Esophagus squamous epithelium (tissue), 5 donors: ENCODE data around the gene TMEM11. TPM values are rescaled to one million over a fixed set of nuclear protein-coding genes. Genes with fewer than 3 reads are reported as not detected.

Experiments used
- DNase-seq: peaks from one replicate; lab custom pipeline; 2025; lab: John Stamatoyannopoulos, UW
- H3K27ac ChIP-seq, 4 donors: fragments of 200-600 bp; sonication (generic); one replicate each; pipeline ENCODE4 v1.5.1; 2016 to 2019; ENCODE audit warnings: mild to moderate bottlenecking in 1 of 4
- H3K27me3 ChIP-seq, 4 donors: fragments of 200-600 bp; sonication (generic); 1 replicate in 3 of 4; 2 replicates in 1 of 4; pipeline versions ENCODE4 v1.5.1 to v1.6.0; 2017 to 2021; ENCODE audit warnings: antibody characterized with exemption in 1 of 4
- H3K36me3 ChIP-seq, 3 donors: fragments of 200-600 bp; sonication (generic); one replicate each; pipeline ENCODE4 v1.5.1; 2016 to 2019
- H3K4me1 ChIP-seq, 3 donors: fragments of 200-600 bp; sonication (generic); one replicate each; pipeline ENCODE4 v1.5.1; 2017 to 2019
- H3K4me3 ChIP-seq, 4 donors: fragments of 200-600 bp; sonication (generic); 1 replicate in 3 of 4; 2 replicates in 1 of 4; pipeline ENCODE4 v1.5.1; 2016 to 2019; ENCODE audit warnings: mild to moderate bottlenecking in 2 of 4, moderate library complexity in 1 of 4
- H3K9me3 ChIP-seq, 3 donors: fragments of 200-600 bp; sonication (generic); one replicate each; pipeline ENCODE4 v1.5.1; 2016 to 2019
- CTCF ChIP-seq, 6 experiments: fragments of 450-650 bp in 4 of 6; fragments of 200-600 bp in 2 of 6; sonication (generic) in 2 of 6; IDR thresholded peaks; one replicate each; pipeline ENCODE4 v1.5.1; 2016 to 2019; ENCODE audit warnings: antibody characterized with exemption in 6 of 6, mild to moderate bottlenecking in 4 of 6, moderate library complexity in 4 of 6
- POLR2A ChIP-seq, 4 donors: fragments of 450-650 bp; IDR thresholded peaks; one replicate each; pipeline ENCODE4 v1.6.1; 2017; ENCODE audit warnings: antibody characterized with exemption in 4 of 4, mild to moderate bottlenecking in 4 of 4, moderate library complexity in 3 of 4
- WGBS, 2 donors: methylation state at CpG; one replicate each; pipeline ENCODE4 v1.1.5; 2018; 5-methylcytosine and 5-hydroxymethylcytosine counted together
- intact Hi-C: fragments of 100-400 bp; cut with DNase I; formaldehyde crosslinking; loops from one replicate; pipeline ENCODE4 v1.15.0; 2022
- total RNA-seq, 4 donors: library from RNA; depleted of rRNA; stranded (reverse); fragments of >200 nt; gene quantifications; one replicate each; pipeline ENCODE4 v1.1.0, GENCODE V29; 2016
- donor health status: DM: yes; HTN: yes; CAD: no.

TMEM11 gene
- total RNA-seq, 4 donors from 2014 or later, result 17.8 to 29.0 (median 20.2) TPM

DNA sequence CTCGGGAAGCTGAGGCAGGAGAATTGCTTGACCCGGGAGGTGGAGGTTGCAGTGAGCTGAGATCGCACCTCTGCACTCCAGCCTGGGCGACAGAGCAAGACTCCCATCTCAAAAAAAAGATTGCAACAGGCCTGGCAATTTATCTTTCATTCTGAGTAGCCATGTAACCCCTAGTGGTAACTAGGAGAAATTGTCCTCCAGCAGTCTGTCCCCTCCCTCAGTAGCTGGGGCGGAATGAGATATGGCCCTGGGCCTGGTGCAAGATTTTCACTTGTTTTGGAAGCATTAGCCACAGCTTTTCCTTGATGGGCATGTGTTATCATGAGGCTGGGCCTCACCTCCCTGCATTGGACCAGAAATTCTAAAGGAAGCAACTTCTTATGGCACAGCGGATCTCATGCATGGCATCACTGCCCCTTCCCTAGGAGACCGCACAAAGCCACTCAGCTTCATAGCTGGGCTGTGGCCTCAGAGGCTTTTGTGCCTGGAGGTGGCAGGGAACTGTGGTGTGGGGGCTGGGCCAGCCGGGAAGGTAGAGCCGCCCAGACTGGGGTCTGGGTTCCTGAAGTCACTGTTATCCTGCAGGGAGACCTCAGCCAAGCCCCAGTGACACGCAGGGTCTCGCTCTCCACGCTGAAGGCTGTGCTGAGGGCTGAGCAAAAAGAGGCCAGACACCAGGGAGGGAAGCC is 25.9 kb upstream of the TMEM11 start:
- WGBS, 2 donors, result 74 to 79% methylated on average over 5 to 8 of the region's 12 CpGs
- intact Hi-C loops, result no loop called here
- H3K36me3 ChIP-seq, result peaks cover 0 to 17% (median 0%) of the 10 kb centered on the region in 3 donors
- DNase-seq, result no peak
- H3K4me3 ChIP-seq, result no peak overlapping the region
- H3K4me1 ChIP-seq, result peaks cover 0 to 9% (median 0%) of the 10 kb centered on the region in 3 donors
- no peak overlapping the region for H3K27ac ChIP-seq
- no peaks in the 10 kb centered on the region for H3K27me3 ChIP-seq
- TF ChIP-seq POLR2A (IDR thresholded peaks at IDR 0.05), result no peak
- peak in 4 of 6 experiments; percentile 22 to 55 (median 38) for TF ChIP-seq CTCF (IDR thresholded peaks at IDR 0.05)
- no peaks in the 10 kb centered on the region for H3K9me3 ChIP-seq

- H3K27ac ChIP-seq, result no peak overlapping the region
- intact Hi-C loops, result no loop called here
- H3K4me3 ChIP-seq, result no peak overlapping the region
- no peaks in the 10 kb centered on the region for H3K4me1 ChIP-seq
- no peak for TF ChIP-seq CTCF (IDR thresholded peaks at IDR 0.05)
- TF ChIP-seq POLR2A (IDR thresholded peaks at IDR 0.05), result no peak
- DNase-seq, result no peak
- no peaks in the 10 kb centered on the region for H3K36me3 ChIP-seq
- no peaks in the 10 kb centered on the region for H3K9me3 ChIP-seq
- WGBS, 2 donors, result 64% methylated on average over 1 of the region's 1 CpG
- no peaks in the 10 kb centered on the region for H3K27me3 ChIP-seq
These were observed 22.0 kb upstream of the TMEM11 start for GRCh38 chr17:21235921-21236320.

- no peak overlapping the region for H3K4me3 ChIP-seq
- no peaks in the 10 kb centered on the region for H3K36me3 ChIP-seq
- H3K27ac ChIP-seq, result no peak overlapping the region
- 43 to 53% methylated on average over 3 to 5 of the region's 7 CpGs for WGBS, 2 donors
- no peaks in the 10 kb centered on the region for H3K9me3 ChIP-seq
- intact Hi-C loops, result no loop called here
- TF ChIP-seq POLR2A (IDR thresholded peaks at IDR 0.05), result no peak
- no peak for TF ChIP-seq CTCF (IDR thresholded peaks at IDR 0.05)
- H3K4me1 ChIP-seq, result no peaks in the 10 kb centered on the region
- H3K27me3 ChIP-seq, result no peaks in the 10 kb centered on the region
- DNase-seq, result no peak
These were observed 19.8 kb upstream of the TMEM11 start for GRCh38 chr17:21233581-21234347.

DNA sequence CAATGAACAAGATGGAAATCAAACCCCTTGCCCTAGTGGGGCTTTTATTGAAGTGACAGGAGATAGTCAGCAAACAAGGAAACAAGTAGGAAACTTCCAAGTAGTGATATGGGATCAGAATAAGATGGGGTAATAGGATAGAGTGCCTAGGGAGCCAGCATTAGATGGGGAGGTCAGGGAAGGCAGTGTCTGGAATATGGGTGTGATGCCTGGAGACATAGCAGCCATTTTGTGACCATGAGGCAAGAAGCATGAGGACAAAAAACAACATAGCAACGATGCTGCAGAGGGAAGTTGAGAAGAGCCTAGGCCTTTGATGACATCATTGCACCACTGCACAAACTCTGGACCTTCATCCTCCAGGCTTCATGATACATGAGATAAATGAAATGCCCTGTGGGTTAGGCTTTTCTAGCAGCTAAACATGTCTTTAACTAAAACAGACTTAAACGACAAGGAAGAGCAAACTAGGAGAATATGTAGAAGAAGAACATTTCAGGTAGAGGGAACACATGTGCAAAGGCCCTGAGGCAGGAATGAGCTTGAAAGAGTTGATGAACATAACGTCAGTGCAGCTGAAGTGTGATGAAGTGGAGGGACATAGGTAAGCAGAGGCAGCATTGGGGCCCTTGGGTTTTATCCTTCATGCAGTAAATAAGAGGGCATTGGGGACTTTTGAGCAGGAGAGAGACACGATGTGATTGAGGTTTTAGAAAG is 18.2 kb upstream of the TMEM11 start:
- no peaks in the 10 kb centered on the region for H3K36me3 ChIP-seq
- intact Hi-C loops, result no loop called here
- TF ChIP-seq CTCF (IDR thresholded peaks at IDR 0.05), result no peak
- no peak for TF ChIP-seq POLR2A (IDR thresholded peaks at IDR 0.05)
- 86 to 88% methylated on average over 4 of the region's 4 CpGs for WGBS, 2 donors
- DNase-seq, result no peak
- H3K27ac ChIP-seq, result no peak overlapping the region
- no peak overlapping the region for H3K4me3 ChIP-seq
- H3K27me3 ChIP-seq, result no peaks in the 10 kb centered on the region
- H3K9me3 ChIP-seq, result no peaks in the 10 kb centered on the region
- no peaks in the 10 kb centered on the region for H3K4me1 ChIP-seq
